ENCODE measurements around the gene SCNN1B. TPM values are rescaled to one million over a fixed set of nuclear protein-coding genes. Genes with fewer than 3 reads are reported as not detected.

SCNN1B gene
- total and polyA plus RNA-seq, 2 donors: 0.28 to 4.8 TPM

GRCh38 chr16:23323224-23324030 lies 21.3 kb downstream of the SCNN1B start:
- DNase-seq (ENCODE audit: low read depth in 6 of 9, low spot score in 9 of 9): no peak
- Histone ChIP-seq H3K27ac (ENCODE audit: low read depth in 1 of 2, low read length in 1 of 2) (no peak overlapping the region), H3K9me3 (ENCODE audit: control insufficient read depth in 2 of 2, insufficient read depth in 1 of 2, low read length in 1 of 2) (no peaks in the 10 kb centered on the region), H3K4me1 (ENCODE audit: control insufficient read depth in 2 of 2, insufficient read depth in 2 of 2, low read length in 2 of 2) (no peaks in the 10 kb centered on the region), H3K27me3 (ENCODE audit: control insufficient read depth in 2 of 2, insufficient read depth in 1 of 2, low read length in 1 of 2) (no peaks in the 10 kb centered on the region), H3K36me3 (ENCODE audit: control insufficient read depth in 2 of 2, insufficient read depth in 2 of 2, low read length in 1 of 2) (no peaks in the 10 kb centered on the region), H3K4me3 (ENCODE audit: low read length in 2 of 2) (no peak overlapping the region)
- 90% methylated on average over 1 of the region's 1 CpG for WGBS

GRCh38 chr16:23324727-23325126 lies 22.6 kb downstream of the SCNN1B start:
- Histone ChIP-seq H3K9me3 (ENCODE audit: control insufficient read depth in 2 of 2, insufficient read depth in 1 of 2, low read length in 1 of 2) (no peaks in the 10 kb centered on the region), H3K4me1 (ENCODE audit: control insufficient read depth in 2 of 2, insufficient read depth in 2 of 2, low read length in 2 of 2) (no peaks in the 10 kb centered on the region), H3K27ac (ENCODE audit: low read depth in 1 of 2, low read length in 1 of 2) (no peak overlapping the region), H3K27me3 (ENCODE audit: control insufficient read depth in 2 of 2, insufficient read depth in 1 of 2, low read length in 1 of 2) (no peaks in the 10 kb centered on the region), H3K4me3 (ENCODE audit: low read length in 2 of 2) (no peak overlapping the region), H3K36me3 (ENCODE audit: control insufficient read depth in 2 of 2, insufficient read depth in 2 of 2, low read length in 1 of 2) (no peaks in the 10 kb centered on the region)
- WGBS: 43% methylated on average over 1 of the region's 1 CpG
- no peak for DNase-seq (ENCODE audit: low read depth in 6 of 9, low spot score in 9 of 9)

GRCh38 chr16:23327836-23328235 lies 25.7 kb downstream of the SCNN1B start:
- 89% methylated on average over 4 of the region's 4 CpGs for WGBS
- no peak for DNase-seq (ENCODE audit: low read depth in 6 of 9, low spot score in 9 of 9)
- Histone ChIP-seq H3K4me3 (ENCODE audit: low read length in 2 of 2) (no peak overlapping the region), H3K27ac (ENCODE audit: low read depth in 1 of 2, low read length in 1 of 2) (no peak overlapping the region), H3K9me3 (ENCODE audit: control insufficient read depth in 2 of 2, insufficient read depth in 1 of 2, low read length in 1 of 2) (no peaks in the 10 kb centered on the region), H3K4me1 (ENCODE audit: control insufficient read depth in 2 of 2, insufficient read depth in 2 of 2, low read length in 2 of 2) (no peaks in the 10 kb centered on the region), H3K27me3 (ENCODE audit: control insufficient read depth in 2 of 2, insufficient read depth in 1 of 2, low read length in 1 of 2) (no peaks in the 10 kb centered on the region), H3K36me3 (ENCODE audit: control insufficient read depth in 2 of 2, insufficient read depth in 2 of 2, low read length in 1 of 2) (no peaks in the 10 kb centered on the region)

- H3K4me3 ChIP-seq (ENCODE audit: low read length in 2 of 2): no peak overlapping the region
- H3K27ac ChIP-seq (ENCODE audit: low read depth in 1 of 2, low read length in 1 of 2): no peak overlapping the region
- H3K27me3 ChIP-seq (ENCODE audit: control insufficient read depth in 2 of 2, insufficient read depth in 1 of 2, low read length in 1 of 2): no peaks in the 10 kb centered on the region
- no peak for DNase-seq (ENCODE audit: low read depth in 6 of 9, low spot score in 9 of 9)
- WGBS: 74% methylated on average over 8 of the region's 8 CpGs
- no peaks in the 10 kb centered on the region for H3K4me1 ChIP-seq (ENCODE audit: control insufficient read depth in 2 of 2, insufficient read depth in 2 of 2, low read length in 2 of 2)
- no peaks in the 10 kb centered on the region for H3K9me3 ChIP-seq (ENCODE audit: control insufficient read depth in 2 of 2, insufficient read depth in 1 of 2, low read length in 1 of 2)
- H3K36me3 ChIP-seq (ENCODE audit: control insufficient read depth in 2 of 2, insufficient read depth in 2 of 2, low read length in 1 of 2): no peaks in the 10 kb centered on the region
Measured at GRCh38 chr16:23330161-23330560, 28.1 kb downstream of the SCNN1B start.

GRCh38 chr16:23330583-23331249 lies 28.6 kb downstream of the SCNN1B start:
- H3K36me3 ChIP-seq (ENCODE audit: control insufficient read depth in 2 of 2, insufficient read depth in 2 of 2, low read length in 1 of 2): no peaks in the 10 kb centered on the region
- H3K9me3 ChIP-seq (ENCODE audit: control insufficient read depth in 2 of 2, insufficient read depth in 1 of 2, low read length in 1 of 2): no peaks in the 10 kb centered on the region
- DNase-seq (ENCODE audit: low read depth in 6 of 9, low spot score in 9 of 9): no peak
- WGBS: 93% methylated on average over 11 of the region's 11 CpGs
- H3K4me3 ChIP-seq (ENCODE audit: low read length in 2 of 2): no peak overlapping the region
- no peaks in the 10 kb centered on the region for H3K27me3 ChIP-seq (ENCODE audit: control insufficient read depth in 2 of 2, insufficient read depth in 1 of 2, low read length in 1 of 2)
- H3K4me1 ChIP-seq (ENCODE audit: control insufficient read depth in 2 of 2, insufficient read depth in 2 of 2, low read length in 2 of 2): no peaks in the 10 kb centered on the region
- no peak overlapping the region for H3K27ac ChIP-seq (ENCODE audit: low read depth in 1 of 2, low read length in 1 of 2)

- Histone ChIP-seq H3K36me3 (ENCODE audit: control insufficient read depth in 2 of 2, insufficient read depth in 2 of 2, low read length in 1 of 2) (no peaks in the 10 kb centered on the region), H3K9me3 (ENCODE audit: control insufficient read depth in 2 of 2, insufficient read depth in 1 of 2, low read length in 1 of 2) (no peaks in the 10 kb centered on the region), H3K27me3 (ENCODE audit: control insufficient read depth in 2 of 2, insufficient read depth in 1 of 2, low read length in 1 of 2) (no peaks in the 10 kb centered on the region), H3K4me3 (ENCODE audit: low read length in 2 of 2) (no peak overlapping the region), H3K4me1 (ENCODE audit: control insufficient read depth in 2 of 2, insufficient read depth in 2 of 2, low read length in 2 of 2) (no peaks in the 10 kb centered on the region), H3K27ac (ENCODE audit: low read depth in 1 of 2, low read length in 1 of 2) (no peak overlapping the region)
- DNase-seq (ENCODE audit: low read depth in 6 of 9, low spot score in 9 of 9): no peak
- 85% methylated on average over 4 of the region's 4 CpGs for WGBS
Measured at GRCh38 chr16:23333034-23333579, 31.0 kb downstream of the SCNN1B start.

- no peaks in the 10 kb centered on the region for H3K9me3 ChIP-seq (ENCODE audit: control insufficient read depth in 2 of 2, insufficient read depth in 1 of 2, low read length in 1 of 2)
- no peak overlapping the region for H3K27ac ChIP-seq (ENCODE audit: low read depth in 1 of 2, low read length in 1 of 2)
- H3K4me1 ChIP-seq (ENCODE audit: control insufficient read depth in 2 of 2, insufficient read depth in 2 of 2, low read length in 2 of 2): no peaks in the 10 kb centered on the region
- 92% methylated on average over 11 of the region's 11 CpGs for WGBS
- no peak for DNase-seq (ENCODE audit: low read depth in 6 of 9, low spot score in 9 of 9)
- no peaks in the 10 kb centered on the region for H3K36me3 ChIP-seq (ENCODE audit: control insufficient read depth in 2 of 2, insufficient read depth in 2 of 2, low read length in 1 of 2)
- H3K27me3 ChIP-seq (ENCODE audit: control insufficient read depth in 2 of 2, insufficient read depth in 1 of 2, low read length in 1 of 2): no peaks in the 10 kb centered on the region
- no peak overlapping the region for H3K4me3 ChIP-seq (ENCODE audit: low read length in 2 of 2)
Measured at GRCh38 chr16:23333831-23334456, 31.8 kb downstream of the SCNN1B start.

GRCh38 chr16:23334457-23334853 lies 32.4 kb downstream of the SCNN1B start:
- no peak for DNase-seq (ENCODE audit: low read depth in 6 of 9, low spot score in 9 of 9)
- H3K4me1 ChIP-seq (ENCODE audit: control insufficient read depth in 2 of 2, insufficient read depth in 2 of 2, low read length in 2 of 2): no peaks in the 10 kb centered on the region
- WGBS: 80% methylated on average over 3 of the region's 3 CpGs
- no peaks in the 10 kb centered on the region for H3K27me3 ChIP-seq (ENCODE audit: control insufficient read depth in 2 of 2, insufficient read depth in 1 of 2, low read length in 1 of 2)
- no peaks in the 10 kb centered on the region for H3K9me3 ChIP-seq (ENCODE audit: control insufficient read depth in 2 of 2, insufficient read depth in 1 of 2, low read length in 1 of 2)
- H3K27ac ChIP-seq (ENCODE audit: low read depth in 1 of 2, low read length in 1 of 2): no peak overlapping the region
- no peaks in the 10 kb centered on the region for H3K36me3 ChIP-seq (ENCODE audit: control insufficient read depth in 2 of 2, insufficient read depth in 2 of 2, low read length in 1 of 2)
- H3K4me3 ChIP-seq (ENCODE audit: low read length in 2 of 2): no peak overlapping the region

GRCh38 chr16:23334950-23335349 lies 32.8 kb downstream of the SCNN1B start:
- Histone ChIP-seq H3K36me3 (ENCODE audit: control insufficient read depth in 2 of 2, insufficient read depth in 2 of 2, low read length in 1 of 2) (no peaks in the 10 kb centered on the region), H3K27ac (ENCODE audit: low read depth in 1 of 2, low read length in 1 of 2) (no peak overlapping the region), H3K4me1 (ENCODE audit: control insufficient read depth in 2 of 2, insufficient read depth in 2 of 2, low read length in 2 of 2) (no peaks in the 10 kb centered on the region), H3K27me3 (ENCODE audit: control insufficient read depth in 2 of 2, insufficient read depth in 1 of 2, low read length in 1 of 2) (no peaks in the 10 kb centered on the region), H3K9me3 (ENCODE audit: control insufficient read depth in 2 of 2, insufficient read depth in 1 of 2, low read length in 1 of 2) (no peaks in the 10 kb centered on the region), H3K4me3 (ENCODE audit: low read length in 2 of 2) (no peak overlapping the region)
- 79% methylated on average over 1 of the region's 1 CpG for WGBS
- no peak for DNase-seq (ENCODE audit: low read depth in 6 of 9, low spot score in 9 of 9)

Measured in thymus (tissue), 11 donors.